GM20000 (cell line): ENCODE data around the gene KAZN.

Experiments used
- DNase-seq: peaks from one replicate; pipeline ENCODE4 v3.0.0; 2012; ENCODE audit warnings: low spot score
- TF ChIP-seq, protein P1 (sequence below): IDR thresholded peaks from 2 replicates; pipeline ENCODE4 v1.5.1; 2012; ENCODE audit warnings: mild to moderate bottlenecking, control low read depth; ENCODE audit errors: extremely low read depth, missing control alignments

Gene KAZN

DNA sequence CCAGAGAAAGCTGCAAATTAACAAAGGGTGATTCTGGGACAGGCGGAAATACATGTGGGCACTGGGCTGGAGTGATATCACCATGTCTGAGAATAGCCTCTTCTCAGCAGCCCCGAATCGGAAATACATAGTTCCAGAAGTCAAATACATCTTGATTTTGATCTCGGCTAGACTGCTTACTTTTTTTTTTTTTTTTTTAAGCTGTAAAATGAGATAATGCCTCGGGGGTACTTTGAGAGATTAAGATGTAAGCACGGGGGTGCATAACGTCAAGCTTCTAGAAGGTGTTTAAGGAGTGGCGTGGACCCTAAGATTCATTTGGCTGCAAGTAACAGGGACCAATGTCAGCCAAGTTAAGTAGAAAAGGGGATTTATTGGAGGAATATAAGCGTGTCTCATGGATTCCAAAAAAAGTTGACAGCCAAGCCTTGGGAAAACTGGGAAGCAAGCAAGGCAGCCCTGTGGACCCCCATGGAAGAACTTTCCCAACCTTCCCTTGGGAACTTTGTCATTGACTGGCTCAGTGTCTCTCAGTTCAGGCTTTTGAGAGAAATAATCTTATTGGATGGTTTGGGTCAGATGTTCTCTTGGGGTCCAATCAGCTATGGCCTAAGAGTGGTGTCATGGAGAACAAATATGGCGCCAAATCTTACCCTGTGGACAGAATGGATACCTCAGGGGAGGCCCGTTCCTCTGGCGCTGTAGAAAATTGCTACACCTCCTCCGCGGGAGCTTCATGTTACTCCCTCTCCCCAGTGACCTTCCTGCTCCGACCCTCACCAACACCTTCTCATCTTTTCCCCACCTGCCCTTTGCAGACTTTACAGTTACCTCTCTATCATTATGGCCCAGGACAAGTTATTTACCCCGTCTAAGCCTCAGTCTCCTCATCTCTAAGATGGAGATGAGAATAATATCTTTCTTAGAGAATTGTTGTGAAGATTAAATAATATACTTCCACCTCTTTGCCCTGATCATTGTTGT is 186.6 kb downstream of the KAZN start:
- TF ChIP-seq, protein P1, sequence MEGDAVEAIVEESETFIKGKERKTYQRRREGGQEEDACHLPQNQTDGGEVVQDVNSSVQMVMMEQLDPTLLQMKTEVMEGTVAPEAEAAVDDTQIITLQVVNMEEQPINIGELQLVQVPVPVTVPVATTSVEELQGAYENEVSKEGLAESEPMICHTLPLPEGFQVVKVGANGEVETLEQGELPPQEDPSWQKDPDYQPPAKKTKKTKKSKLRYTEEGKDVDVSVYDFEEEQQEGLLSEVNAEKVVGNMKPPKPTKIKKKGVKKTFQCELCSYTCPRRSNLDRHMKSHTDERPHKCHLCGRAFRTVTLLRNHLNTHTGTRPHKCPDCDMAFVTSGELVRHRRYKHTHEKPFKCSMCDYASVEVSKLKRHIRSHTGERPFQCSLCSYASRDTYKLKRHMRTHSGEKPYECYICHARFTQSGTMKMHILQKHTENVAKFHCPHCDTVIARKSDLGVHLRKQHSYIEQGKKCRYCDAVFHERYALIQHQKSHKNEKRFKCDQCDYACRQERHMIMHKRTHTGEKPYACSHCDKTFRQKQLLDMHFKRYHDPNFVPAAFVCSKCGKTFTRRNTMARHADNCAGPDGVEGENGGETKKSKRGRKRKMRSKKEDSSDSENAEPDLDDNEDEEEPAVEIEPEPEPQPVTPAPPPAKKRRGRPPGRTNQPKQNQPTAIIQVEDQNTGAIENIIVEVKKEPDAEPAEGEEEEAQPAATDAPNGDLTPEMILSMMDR: no peak
- no peak for DNase-seq

DNA sequence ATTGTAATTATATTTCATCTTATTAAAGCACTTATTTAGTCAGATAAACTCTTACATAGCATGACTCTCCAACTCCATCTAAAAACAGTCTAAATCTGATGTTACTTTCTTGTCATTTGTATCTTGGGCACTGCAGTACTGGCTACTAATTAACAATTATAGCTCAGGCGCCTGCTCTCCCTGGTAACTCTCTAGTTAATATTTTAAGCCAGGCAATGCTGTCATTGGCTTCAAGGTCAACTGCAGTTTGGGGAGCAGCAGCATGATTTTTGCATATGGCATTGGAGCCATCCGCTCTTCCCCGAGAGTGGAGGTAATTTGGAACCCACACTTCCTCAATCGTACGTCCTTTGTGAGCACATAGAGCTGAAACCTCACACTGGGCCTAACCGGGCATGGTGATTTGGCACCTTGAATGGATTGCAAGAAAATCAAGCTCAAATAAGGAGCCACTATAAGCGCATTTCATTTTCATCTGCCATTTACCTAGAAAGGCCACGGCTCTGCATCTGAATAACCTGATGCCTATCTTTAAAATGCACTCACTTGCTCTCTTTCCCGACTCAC is 187.7 kb downstream of the KAZN start:
- no peak for DNase-seq
- TF ChIP-seq, protein P1: no peak

DNA sequence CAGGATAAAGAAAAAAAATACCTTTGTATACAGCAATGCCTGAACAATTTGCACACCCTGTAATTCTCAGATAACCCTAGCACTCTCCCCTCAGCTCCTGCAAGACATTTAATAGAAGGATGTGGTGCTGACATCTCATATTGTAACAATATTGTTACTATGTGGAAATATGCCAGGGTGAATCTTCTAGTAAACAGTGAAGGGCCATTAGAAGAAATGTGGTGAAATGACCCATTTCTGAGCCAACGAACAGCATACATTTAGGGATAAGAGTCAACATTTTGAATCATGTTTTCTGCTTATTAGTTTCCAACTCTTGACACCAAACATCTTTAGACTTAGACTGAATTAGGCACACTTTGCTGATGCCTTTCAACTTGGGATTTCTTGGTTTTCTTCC is 188.2 kb downstream of the KAZN start:
- DNase-seq: no peak
- TF ChIP-seq, protein P1: no peak

DNA sequence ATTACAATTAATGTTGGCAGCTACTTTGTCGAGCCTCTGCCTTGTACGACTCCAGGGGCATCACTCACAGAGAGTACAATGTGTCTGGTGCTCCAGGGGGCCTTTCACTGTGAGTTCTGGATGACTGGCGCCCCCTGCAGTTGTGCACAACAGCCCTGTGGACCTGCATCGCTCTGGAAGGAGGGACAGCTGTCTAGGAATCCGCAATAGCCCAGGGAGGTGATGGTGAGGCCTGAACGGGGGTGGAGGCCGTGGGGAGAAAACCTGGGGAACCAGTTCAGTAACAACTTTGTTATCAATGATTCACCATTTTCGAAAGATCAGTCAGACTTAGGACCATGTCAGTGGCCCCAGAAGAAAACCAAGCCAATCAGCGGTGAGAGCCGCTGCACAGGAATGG is 189.1 kb downstream of the KAZN start:
- TF ChIP-seq, protein P1: no peak
- no peak for DNase-seq

DNA sequence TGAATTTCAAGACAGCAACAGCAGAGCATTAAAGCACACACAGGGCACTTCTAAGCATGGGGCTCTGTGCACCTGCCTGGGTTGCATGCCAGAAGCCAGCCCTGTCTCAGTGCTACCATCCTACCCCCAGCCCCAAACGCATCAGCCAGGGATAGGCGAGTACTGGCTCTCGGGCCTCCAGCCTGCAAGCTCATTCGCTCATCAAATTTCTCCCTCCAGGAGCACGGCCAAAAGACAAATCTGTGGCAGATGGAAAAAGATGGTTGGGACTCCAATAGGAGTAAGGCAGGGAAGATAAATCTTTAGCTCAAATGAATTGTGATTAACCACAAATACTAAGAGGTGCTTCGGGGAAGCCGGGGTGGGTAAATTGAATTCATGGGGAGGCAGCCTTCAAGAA is 189.6 kb downstream of the KAZN start:
- no peak for DNase-seq
- TF ChIP-seq, protein P1: no peak

DNA sequence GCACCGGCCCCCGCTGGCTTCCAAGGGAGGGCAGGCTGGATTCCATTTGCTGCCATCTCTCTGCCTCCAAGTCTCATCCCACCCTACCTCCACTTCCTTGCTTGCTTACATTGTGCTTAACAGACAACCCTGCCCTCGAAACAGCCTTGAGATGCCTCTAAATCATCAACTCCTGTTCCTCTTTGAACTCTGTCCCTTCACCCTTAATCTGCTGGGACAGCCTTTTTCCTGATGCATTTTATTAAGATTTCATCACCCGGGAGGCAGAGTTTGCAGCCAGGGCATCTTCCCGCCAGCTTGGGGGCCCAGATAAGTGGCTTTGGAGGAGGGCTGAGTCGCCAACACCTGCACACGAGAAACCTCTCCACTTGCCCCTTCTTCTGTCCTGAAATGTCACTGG is 192.5 kb downstream of the KAZN start:
- TF ChIP-seq, protein P1: no peak
- no peak for DNase-seq

DNA sequence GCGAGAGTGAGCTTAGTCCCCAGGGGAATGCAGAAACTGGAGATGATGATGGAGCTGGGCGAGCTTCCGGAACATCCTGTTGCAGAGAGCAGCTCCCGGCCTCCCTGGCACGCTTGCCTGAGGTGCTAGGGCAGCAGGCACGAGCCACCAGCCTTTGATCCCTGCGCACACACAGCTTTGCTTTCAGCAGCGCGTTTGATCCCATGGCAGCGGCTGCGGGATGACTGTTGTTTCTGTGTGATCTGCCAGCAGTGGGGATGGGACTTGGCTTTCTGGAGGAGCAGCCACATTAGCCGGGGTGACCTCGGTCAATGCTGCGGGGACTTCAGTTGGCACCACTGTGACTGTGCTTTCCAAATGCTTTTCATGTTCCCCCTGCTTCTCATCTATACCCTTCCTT is 193.2 kb downstream of the KAZN start:
- DNase-seq: no peak
- TF ChIP-seq, protein P1: no peak
